HG03442 (cell line): ENCODE measurements around the gene TMEM72.
A peak's percentile ranks its signal among the peaks of the same experiment; 100 is the strongest.

Experiments used
- ATAC-seq: cut with Tn5 transposase; IDR thresholded peaks from one replicate; pipeline ENCODE4 v1.9.1; 2021; ENCODE audit warnings: mild to moderate bottlenecking, moderate library complexity; ENCODE audit not compliant: unreplicated experiment

Gene TMEM72

DNA sequence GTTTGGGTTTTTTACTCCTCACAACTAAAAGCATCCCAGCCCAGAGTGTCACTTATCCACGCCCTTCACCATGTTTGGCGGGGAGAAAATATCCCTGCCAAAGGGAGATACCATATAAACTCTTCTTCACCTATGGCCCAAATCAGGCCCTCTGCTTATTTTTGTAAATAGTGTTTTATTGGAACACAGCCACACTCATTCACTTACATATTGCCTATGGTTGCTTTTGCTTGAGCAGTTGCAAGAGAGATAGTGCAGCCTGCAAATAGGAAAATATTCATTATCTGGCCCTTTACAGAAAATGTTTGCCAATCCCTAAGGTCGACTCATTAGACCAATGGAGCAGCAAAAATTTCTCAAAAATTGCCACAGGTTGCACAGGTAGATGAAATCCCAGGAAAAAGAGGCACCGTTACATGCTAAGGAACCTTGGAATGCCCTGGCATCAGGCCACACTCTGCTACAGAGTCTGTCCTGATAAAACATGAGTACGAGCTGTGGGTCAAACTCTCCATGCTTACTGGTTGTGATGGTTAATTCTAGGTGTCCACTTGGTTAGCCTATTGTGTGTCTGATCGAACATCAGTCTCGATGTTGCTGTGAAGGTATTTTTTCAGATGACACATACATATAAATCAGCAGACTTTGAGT lies 40.6 kb downstream of the TMEM72 start:
- no peak for ATAC-seq

DNA sequence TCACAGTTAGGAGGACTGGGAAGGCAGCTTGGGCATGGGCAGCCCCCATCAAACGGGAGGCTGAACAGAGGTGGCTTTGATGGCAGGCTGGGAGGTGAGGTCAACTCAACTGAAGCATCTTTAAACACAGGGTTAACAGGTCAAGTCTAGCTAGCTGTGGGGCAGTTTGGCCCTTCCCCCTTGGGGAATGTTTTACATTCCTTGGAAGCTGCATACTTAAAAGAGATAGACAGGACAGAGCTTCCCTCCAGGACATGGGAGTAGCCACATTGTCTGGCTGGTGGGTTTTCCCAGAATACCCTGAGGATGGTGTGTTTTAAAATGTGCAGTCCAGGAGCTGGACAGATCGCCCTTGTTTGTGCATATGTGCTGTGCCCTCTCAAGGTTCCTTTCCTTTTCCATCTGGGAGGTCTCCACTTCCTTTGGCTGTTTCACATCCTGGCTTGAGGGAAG lies 41.7 kb downstream of the TMEM72 start:
- no peak for ATAC-seq

DNA sequence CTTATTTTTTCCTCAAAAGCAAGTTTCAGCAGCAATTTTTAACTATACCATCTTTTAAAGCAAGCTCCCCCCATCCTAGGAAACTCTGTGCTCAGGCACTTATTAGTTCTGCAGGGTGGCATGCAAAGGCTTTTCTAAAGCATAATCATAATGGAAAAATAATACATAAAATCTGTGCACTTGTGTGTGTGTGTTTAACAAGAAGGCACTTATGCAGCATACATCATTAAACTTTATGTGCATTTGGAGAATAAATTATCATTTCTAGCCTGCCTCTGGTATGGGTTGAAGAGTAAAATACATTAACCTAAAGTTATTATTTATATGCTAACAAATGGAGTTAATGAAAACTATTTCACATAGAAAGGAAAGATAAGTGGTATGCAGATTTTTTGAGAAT lies 42.9 kb downstream of the TMEM72 start:
- ATAC-seq, result no peak

DNA sequence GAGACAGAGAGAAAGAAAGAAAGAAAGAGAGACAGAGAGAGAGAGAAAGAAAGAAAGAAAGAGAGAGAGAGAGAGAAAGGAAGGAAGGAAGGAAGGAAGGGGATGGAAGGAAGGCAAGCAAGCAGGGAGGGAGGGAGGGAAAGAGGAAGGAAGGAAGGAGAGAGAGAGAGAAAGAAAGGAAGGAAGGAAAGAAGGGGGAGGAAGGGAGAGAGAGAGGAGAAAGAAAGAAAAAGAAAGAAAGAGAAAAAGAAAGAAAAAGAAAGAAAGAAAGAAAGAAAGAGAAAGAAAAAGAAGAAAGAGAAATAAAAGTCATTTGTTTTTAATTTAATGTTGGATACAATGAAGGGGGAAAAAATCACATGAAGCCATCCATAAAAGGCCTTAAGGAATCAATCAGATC lies 43.8 kb downstream of the TMEM72 start:
- no peak for ATAC-seq

DNA sequence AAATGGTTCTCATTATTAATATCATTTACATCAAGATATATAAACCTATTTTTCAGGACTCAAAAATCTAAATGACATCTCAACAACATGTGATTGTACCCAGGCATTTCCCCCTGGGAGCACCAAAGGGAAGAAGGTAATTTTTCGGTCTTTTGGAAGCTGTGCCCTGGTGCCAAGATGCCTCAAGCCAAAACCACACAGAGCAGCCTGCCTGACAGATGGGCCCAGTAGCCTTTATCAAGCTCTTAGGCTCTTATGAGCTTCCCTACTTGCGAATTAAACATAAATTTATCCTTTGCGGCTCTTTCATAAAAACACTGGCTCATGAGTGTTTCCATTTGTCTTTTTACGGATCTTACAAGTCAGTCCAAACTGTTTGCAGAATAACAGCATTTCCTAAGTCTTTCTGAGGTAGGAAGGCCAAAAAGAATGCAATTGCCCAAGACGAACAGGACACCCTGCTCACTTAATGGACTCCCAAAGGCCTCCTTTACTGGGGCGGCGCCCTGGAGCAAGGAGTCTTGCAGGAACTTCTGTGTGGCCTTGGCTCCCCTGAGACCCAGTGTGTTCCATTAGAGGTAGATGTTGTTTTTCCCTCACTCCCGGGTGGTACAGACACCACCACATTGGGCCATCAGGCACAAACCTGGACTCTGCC lies 44.4 kb downstream of the TMEM72 start:
- ATAC-seq, result no peak

DNA sequence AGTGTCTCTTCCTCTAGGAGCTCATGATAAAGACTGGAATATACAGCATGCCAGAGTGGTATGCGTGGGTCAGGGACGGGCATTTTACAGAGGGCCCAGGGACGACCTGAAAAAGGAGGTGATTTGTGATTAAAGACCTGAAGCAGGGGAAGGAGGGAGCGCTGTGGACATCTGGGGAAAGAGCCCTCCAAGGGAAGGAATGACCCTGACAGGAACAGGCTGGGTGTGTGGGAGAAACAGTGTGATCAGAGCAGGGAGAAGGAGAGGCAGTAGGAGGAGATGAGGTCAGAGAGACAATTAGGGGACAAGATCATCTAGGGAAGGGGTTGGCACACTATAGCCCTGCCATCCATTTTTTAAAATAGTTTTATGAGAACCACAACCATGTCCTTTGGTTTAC lies 45.1 kb downstream of the TMEM72 start:
- ATAC-seq, result no peak

DNA sequence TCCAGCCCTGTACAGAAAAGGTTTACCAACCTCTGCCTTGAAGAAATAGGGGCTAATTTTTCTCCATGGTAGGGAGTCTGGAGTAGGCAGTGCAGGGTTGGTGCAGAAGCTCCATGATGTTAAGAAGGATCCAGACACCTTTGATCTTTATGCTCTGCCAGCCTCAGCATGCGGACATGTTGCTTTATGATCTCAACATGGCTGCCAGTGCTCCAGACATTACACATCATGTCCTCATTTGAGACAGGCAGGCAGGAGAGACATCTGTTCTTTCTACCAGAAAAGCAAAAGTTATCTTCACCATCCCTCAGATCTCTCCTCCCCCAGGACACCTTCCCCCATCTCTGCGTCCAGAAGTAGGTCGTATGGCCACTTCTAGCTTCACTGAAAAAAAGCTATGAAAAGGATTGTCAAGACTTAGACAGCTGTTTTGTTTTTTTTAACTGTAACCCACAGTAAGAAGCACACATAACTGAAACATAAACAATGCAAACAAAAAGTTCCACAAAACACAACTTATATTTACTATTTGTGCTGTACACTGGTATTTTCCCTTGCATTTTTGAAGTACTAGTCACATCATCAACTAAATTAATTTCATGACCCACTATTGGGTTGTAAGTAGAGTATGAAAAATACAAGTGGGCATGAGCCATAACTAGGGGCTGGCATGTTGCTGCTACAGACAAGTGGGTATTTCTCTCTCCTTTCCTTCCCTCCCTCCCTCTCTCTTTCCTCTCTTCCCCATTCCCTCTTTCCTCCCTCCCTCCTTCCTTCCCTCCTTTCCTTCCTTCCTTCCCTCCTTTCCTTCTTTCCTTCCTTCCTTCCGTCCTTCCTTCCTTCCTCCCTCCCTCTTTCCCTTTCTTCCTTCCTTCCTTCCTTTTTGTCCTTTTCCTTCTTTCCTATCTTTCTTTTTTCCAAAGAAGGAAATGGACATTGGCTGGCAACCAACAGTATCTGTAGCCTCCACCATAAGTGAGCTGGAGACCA lies 45.9 kb downstream of the TMEM72 start:
- ATAC-seq, result no peak

DNA sequence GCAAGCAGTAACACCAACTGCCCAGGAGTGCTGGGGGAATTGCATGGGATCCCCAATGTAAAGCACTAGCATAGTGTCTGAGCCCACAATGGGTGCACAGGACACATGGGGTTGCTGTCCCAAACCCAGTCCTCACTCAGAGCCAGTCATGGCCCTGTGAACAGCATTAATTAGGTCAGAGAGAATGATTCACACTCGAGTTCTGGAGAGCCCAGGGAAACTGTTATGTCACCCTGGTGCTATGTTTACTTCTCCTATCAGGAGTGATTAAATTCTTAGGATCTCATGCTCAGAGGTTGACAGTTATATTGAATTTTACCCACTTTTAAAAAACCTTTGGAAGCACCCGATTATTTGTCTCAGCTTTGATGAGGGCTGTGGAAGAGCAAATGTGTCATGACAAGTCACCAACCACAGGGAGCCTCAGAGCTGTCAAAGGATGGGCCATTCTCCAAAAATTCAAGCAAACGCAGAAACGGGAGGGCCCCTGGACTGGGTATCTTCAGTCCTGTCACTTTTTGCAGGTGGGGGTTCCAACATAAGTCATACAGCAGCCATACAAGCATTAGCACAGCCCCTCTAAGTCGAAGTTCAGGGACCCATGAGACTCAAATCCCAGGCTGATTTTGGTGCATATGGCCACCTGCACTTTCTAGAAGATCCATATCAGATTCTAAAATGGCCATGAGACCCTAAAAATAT lies 47.2 kb downstream of the TMEM72 start:
- no peak for ATAC-seq

DNA sequence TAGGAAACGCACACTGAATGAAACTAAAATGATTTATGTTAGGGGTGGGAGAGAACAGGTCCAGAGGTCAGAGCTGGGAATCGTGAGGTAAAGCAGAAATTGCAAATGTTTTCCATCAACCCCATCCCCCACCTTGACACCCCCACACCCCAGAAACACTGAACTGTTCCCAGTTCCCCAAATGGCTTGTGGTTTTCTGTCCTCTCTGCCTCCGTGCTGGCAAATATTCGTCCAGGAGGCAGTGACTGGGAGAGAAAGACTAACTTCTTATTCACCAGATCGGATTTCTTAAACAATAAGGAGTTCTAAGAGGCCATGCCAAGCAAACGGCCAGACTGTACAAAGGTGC lies 47.7 kb downstream of the TMEM72 start:
- ATAC-seq, result no peak

DNA sequence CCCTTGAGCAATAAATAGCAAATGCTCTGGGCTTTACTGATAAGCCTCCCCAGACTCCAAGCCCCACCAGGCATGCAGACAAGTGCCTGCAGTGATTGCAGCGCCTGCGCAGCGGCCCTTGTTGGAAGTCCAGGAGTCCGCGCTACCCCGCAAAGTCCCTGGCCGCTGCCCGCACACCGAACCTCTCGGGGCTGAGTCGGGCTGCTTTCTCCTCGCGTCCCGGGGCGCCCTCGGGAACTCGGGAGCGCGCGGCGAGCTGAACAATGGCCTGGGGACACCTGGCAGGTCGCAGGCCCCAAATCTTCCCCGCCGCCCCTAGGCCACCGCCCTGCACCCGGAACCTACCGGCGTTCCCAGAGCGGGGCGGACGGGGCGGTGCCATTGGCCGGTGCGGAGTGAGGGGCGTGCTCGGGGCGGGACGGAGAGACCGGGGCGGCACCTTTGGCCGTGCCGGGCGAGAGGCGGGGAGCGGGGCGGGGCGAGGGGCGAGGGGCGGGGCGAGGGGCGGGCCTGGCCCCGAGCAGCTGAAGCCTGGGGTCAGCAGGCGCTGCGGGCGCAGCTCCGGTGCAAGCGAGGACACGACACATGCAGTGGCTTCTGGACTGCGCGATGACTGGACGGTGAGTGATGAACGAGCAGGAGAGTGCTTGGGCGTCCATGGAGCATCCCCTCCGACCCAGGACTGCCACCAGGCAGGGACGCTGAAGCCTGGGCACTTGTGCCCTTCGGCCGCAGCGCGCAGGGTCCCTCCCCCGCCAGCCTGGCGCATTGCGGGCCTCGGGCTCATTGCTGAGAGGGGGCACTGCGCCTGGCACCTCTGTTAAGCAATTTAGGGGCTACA lies 48.3 kb downstream of the TMEM72 start, which contains the start of gene RASSF4:
RASSF4 (plus strand) TSS at position 556 of the 841 bp plus-strand sequence. CDS start 10,401 bp downstream, outside the sequence.
- ATAC-seq, result peak; percentile 93

DNA sequence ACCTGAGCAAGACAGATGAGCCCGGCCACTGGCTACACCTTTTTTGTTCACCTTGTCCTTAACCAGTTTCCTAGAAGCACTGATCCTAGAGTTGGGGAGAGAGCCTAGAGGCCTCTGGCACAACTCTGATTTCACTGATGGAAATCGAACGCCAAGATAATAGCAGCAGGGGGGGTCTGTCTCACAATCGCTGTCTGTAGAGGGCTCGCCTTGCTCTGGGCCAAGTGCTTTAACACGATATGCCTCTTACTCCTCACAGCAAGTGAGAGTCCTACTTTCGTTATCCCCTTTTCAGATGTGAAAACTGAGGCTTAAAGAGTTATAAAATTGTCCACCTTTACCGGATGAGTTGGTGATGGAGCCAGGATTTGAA lies 48.9 kb downstream of the TMEM72 start:
- ATAC-seq, result no peak

DNA sequence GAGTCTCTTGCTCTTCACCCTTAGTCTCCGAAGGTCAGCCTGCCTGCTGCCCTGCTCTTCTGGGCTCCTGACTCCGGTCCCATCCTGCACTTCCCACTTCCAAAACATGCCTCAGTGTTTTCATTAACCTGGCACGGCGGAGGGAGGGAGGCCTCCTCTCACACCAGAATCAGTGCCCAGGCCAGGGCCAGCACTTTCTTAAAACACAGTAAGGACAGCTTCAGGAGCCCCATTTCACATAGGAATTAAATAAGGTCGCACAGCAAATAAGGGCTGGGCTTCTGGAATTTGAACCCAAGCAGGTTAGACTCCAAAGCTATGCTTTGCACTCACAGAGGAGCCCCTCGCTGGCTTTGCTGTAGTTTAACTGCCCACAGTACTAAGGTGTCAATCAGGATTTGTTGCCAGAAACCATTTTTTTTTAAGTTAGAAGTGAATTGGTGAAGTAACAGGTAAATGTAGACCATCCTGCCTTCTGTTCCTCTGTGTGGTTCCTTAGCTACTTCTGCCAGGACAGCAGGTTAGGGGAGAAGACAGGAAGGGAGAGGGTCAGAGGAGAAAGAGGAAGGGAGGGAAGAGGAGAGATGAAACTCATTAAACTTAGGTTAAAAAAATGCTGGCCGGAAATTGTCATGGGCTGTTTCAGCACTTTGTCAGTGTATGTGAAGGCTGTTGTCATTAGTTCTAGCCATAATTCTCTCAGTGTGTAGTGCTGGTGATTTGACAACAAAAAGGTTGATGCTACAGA lies 49.5 kb downstream of the TMEM72 start:
- no peak for ATAC-seq

DNA sequence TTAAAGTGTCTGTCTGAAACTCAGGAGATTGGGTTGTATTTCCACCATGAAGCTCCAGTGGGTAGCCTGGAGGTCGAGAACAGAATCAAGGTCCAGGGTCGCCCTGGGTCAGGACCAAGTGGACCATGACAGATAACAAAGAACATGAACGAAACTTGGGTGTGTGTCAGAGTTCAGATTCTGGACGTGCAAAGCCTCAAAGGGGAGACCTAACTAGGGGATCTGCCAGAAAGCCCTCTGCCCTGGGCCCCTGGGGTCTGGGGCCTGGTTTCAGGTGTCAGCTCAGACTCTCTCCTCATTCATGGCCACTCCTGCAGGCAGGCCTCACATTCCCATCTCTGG lies 50.1 kb downstream of the TMEM72 start:
- ATAC-seq, result no peak

DNA sequence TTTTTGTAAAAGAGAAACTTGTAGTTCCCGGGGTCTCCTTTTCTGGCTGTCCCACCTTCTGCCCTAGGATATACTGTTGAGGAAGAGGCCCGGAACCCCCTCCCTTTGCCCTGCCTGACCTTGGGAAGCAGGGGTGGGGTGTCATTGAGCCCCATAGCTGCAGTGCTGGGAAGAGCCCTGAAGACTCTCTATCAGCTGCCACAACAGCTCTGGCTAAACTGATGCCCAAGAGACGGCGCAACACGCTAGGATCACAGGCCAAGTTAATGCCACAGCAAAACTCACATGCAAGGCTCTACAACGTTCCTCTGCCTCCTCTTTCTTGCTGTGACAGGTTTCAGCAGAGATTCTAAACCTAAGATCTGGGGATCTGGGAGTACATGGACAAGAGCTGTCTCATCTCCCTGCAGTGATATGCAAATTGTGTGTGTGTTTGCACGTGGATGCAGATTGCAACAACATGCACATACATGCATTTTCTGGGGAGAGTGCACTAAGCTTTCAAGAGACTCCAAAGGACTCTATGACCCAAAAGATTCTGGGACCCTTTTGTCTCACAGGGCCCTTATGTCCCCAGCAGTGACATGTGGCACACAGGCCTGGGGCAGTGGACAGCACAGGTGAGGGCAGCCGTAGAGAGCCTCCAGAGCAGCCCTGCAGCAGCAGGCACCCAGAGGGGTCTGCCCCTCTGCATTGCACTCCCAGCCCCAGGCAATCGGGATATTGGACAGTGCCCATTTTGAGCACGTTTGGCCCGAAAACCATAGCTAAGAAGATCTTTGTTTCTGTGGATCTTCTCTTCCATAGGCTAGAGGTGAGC lies 51.0 kb downstream of the TMEM72 start:
- no peak for ATAC-seq

DNA sequence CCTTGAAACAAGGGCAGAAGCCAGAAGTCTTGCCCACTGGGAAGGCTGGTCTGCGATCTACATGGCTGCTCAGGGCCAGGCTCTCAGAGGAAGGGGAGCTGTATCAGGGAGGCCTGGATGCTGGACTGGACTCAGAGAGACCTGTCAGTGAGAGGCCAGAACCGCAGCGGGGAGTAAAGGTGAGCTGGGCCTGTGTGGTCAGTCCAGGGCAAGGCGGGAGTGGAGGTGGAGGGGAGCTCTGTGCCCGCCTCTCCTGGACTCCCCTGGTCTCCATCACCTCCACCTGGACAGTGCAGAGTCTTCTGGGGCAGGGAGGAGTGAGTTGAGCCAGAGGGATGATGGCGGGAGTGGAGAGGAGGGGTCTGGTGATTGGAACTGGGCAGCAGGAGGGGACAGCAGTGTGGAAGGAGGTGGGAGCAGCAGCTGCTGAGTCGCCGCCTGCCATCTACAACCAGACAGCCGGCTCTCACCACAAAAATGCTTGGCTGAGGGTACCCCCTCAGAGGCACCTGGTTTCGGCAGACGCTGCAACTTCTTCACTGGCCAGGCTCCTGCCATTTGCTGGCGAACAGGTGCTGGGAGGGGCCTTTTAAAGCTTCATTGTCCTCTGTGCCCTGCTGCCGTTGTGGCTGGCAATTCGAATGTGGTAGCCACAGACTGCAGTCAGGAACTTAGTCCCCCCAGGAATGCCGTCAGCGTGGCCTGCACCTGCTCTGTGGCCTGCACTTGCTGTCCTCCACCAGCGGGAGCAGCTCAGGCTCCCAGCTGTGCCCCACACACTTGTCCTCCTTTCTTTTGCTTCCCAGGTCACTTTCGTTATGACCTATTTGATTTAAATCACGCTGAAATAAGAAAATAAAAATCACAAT lies 52.0 kb downstream of the TMEM72 start:
- no peak for ATAC-seq

DNA sequence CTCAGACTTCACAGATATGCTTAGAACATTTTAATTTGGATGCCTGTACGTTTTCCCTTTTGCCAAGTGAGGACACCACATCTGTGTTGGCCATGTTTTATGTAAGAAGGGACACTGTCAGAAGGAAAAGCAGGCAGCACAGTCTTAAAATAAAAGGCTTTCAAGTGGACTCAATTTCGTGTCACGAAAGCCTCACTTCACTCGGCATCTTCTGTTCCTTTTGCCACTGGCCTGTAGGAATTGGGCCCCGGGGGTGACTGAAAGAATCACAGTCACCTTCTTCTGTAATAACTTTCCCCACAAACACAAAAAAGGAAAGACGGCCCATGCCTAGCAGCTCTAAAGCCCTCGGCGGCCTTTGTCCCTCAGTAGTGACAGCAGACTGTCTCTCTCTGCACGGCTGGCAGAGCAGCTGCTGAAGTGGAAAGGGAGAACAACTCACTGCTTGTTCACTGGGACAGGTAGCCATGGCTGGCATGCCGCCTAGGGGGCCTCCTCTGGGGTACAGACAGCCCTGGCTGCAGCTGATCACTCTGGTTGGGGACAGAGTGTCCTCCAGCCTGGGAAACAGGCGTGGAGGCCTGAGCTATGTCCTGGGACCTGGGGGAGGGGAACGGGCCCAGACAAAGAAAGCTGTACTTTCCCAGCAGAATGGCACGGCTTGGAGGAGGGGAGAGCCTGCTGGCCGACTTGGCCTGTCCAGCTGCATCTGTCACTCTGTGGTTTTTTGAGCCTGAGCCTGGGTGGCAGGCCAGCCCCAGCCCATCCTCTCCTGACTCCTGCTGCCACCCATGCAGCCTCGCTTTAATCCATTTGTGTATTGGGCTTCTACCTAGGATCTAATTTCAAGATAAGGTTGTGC lies 52.9 kb downstream of the TMEM72 start:
- ATAC-seq, result no peak

DNA sequence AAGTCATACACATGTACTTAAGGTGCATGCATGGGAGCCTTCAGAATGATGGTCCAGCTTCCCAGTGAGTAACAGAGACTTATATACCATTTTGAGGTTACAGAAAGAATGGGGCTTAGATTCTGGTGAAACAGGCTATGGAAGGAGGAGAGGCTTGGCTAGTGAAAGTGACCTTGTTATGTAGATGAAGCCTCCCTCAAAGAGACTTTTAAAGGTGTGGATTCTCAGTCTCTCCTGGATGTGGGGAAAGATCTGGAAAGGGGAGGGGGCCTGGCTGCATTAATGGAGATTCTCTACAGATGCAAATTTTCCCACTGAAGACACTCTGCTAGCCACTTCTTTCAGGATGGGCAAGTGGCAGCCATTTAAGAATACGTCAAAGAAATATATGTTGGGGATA lies 54.0 kb downstream of the TMEM72 start:
- ATAC-seq, result no peak
